Right atrium auricular region (tissue), 2 donors: ENCODE measurements around the gene MASP1. TPM values are rescaled to one million over a fixed set of nuclear protein-coding genes. Genes with fewer than 3 reads are reported as not detected.
"Not testable (repeated sequence)": the region's sequence is repeated elsewhere in the genome, so short reads cannot be mapped to it uniquely, and the experiment has no call there.

Source experiments
- DNase-seq: peaks from one replicate; pipeline ENCODE4 v3.0.0-alpha.2; 2019; ENCODE audit warnings: low spot score
- H3K27ac ChIP-seq, 2 donors: fragments of 200-600 bp; sonication (generic); 1 replicate in 1 of 2; 2 replicates in 1 of 2; pipeline ENCODE4 v1.5.1; 2016 to 2019
- H3K27me3 ChIP-seq, 2 donors: fragments of 200-600 bp; sonication (generic); one replicate each; pipeline versions ENCODE4 v1.5.1 to v1.6.0; 2017 to 2019
- H3K36me3 ChIP-seq: fragments of 200-600 bp; sonication (generic); one replicate; pipeline ENCODE4 v1.5.1; 2016
- H3K4me1 ChIP-seq, 2 donors: fragments of 200-600 bp; sonication (generic); one replicate each; pipeline versions ENCODE4 v1.5.1 to v1.6.0; 2017 to 2019
- H3K4me3 ChIP-seq, 2 donors: fragments of 200-600 bp; sonication (generic); 1 replicate in 1 of 2; 2 replicates in 1 of 2; pipeline ENCODE4 v1.5.1; 2017 to 2019; ENCODE audit warnings: mild to moderate bottlenecking in 1 of 2, moderate library complexity in 1 of 2
- H3K9me3 ChIP-seq, 2 donors: fragments of 200-600 bp; sonication (generic); one replicate each; pipeline ENCODE4 v1.5.1; 2019
- CTCF ChIP-seq, 2 donors: fragments of 200-600 bp; sonication (generic); IDR thresholded peaks; one replicate each; pipeline ENCODE4 v1.5.1; 2019; ENCODE audit warnings: antibody characterized with exemption in 2 of 2
- total RNA-seq, 2 donors: library from RNA; depleted of rRNA; stranded (reverse); fragments of >200 nt; gene quantifications; one replicate each; pipeline ENCODE4 v1.1.0, GENCODE V29; 2016

The MASP1 gene
- total RNA-seq, 2 donors from 2014 or later = 26.2 to 27.6 TPM

GRCh38 chr3:187210091-187210490 is 81.4 kb downstream of the MASP1 start:
- TF ChIP-seq CTCF (IDR thresholded peaks at IDR 0.05) = no peak
- Histone ChIP-seq H3K27ac (peak overlapping the region; percentile 19 to 37), H3K4me3 (no peak overlapping the region), H3K9me3 (no peaks in the 10 kb centered on the region), H3K36me3 (no peaks in the 10 kb centered on the region), H3K27me3 (no peaks in the 10 kb centered on the region), H3K4me1 (peaks cover 0 to 31% of the 10 kb centered on the region in 2 donors)
- no peak for DNase-seq

GRCh38 chr3:187209491-187209890 is 82.0 kb downstream of the MASP1 start:
- no peak for DNase-seq
- Histone ChIP-seq H3K27me3 (no peaks in the 10 kb centered on the region), H3K4me3 (no peak overlapping the region), H3K9me3 (no peaks in the 10 kb centered on the region), H3K27ac (peak overlapping the region in 1 of 2 donors; percentile 19), H3K36me3 (no peaks in the 10 kb centered on the region), H3K4me1 (peaks cover 0 to 31% of the 10 kb centered on the region in 2 donors)
- no peak for TF ChIP-seq CTCF (IDR thresholded peaks at IDR 0.05)

GRCh38 chr3:187208159-187208558 is 83.4 kb downstream of the MASP1 start:
- H3K36me3 ChIP-seq = no peaks in the 10 kb centered on the region
- TF ChIP-seq CTCF (IDR thresholded peaks at IDR 0.05) = no peak
- peaks cover 0 to 31% of the 10 kb centered on the region in 2 donors for H3K4me1 ChIP-seq
- no peaks in the 10 kb centered on the region for H3K27me3 ChIP-seq
- H3K4me3 ChIP-seq = no peak overlapping the region
- no peaks in the 10 kb centered on the region for H3K9me3 ChIP-seq
- DNase-seq = no peak
- no peak overlapping the region for H3K27ac ChIP-seq

GRCh38 chr3:187207624-187208023 is 83.9 kb downstream of the MASP1 start:
- no peaks in the 10 kb centered on the region for H3K36me3 ChIP-seq
- H3K9me3 ChIP-seq = no peaks in the 10 kb centered on the region
- no peak overlapping the region for H3K27ac ChIP-seq
- TF ChIP-seq CTCF (IDR thresholded peaks at IDR 0.05) = no peak
- no peak overlapping the region for H3K4me3 ChIP-seq
- DNase-seq = no peak
- no peaks in the 10 kb centered on the region for H3K27me3 ChIP-seq
- peaks cover 0 to 31% of the 10 kb centered on the region in 2 donors for H3K4me1 ChIP-seq

GRCh38 chr3:187207062-187207461 is 84.5 kb downstream of the MASP1 start:
- Histone ChIP-seq H3K36me3 (no peaks in the 10 kb centered on the region), H3K27me3 (no peaks in the 10 kb centered on the region), H3K4me3 (no peak overlapping the region), H3K4me1 (peaks cover 0 to 26% of the 10 kb centered on the region in 2 donors), H3K27ac (no peak overlapping the region), H3K9me3 (no peaks in the 10 kb centered on the region)
- no peak for TF ChIP-seq CTCF (IDR thresholded peaks at IDR 0.05)
- DNase-seq = no peak

- H3K27ac ChIP-seq = no peak overlapping the region
- no peak for DNase-seq
- H3K27me3 ChIP-seq = no peaks in the 10 kb centered on the region
- H3K4me1 ChIP-seq = peaks cover 0 to 15% of the 10 kb centered on the region in 2 donors
- H3K9me3 ChIP-seq = no peaks in the 10 kb centered on the region
- H3K36me3 ChIP-seq = no peaks in the 10 kb centered on the region
- H3K4me3 ChIP-seq = no peak overlapping the region
- no peak for TF ChIP-seq CTCF (IDR thresholded peaks at IDR 0.05)
Measured at GRCh38 chr3:187205683-187206082, 85.9 kb downstream of the MASP1 start.

- not testable (repeated sequence) for H3K9me3 ChIP-seq, DNase-seq, H3K36me3 ChIP-seq, H3K4me3 ChIP-seq, H3K27me3 ChIP-seq, H3K4me1 ChIP-seq, H3K27ac ChIP-seq
Measured at GRCh38 chr3:187199463-187200050, 92.0 kb downstream of the MASP1 start.
